ENCODE measurements around the gene SLC43A2.

SLC43A2 gene

DNA sequence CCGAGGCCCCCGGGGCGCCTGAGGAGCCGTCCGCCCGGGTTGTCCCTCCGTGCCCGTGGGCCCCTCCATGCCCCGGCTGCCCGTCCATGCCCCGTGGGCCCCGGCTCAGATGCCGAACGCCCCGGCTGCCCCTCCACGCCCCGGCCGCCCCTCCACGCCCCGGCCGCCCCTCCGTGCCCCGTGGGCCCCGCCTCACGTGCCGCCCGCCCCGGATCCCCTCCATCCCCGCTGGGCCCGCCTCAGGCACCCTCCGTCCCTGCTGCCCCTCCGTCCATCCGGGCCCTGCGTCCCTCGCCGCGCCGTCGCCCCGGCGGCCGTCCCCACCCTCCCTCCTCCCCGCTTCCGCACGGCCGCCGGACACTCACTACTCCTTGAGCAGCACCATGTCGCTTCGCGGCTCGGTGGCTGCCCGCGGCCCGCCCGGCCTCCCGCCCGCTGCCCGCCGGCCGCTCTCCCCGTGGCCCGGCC is 66.4 kb downstream of the SLC43A2 start:
- peak; percentile 74 for DNase-seq (ENCODE audit: low spot score)

- DNase-seq (ENCODE audit: low spot score) = peak; percentile 70
These were observed 67.0 kb downstream of the SLC43A2 start for GRCh38 chr17:1561420-1562175.

- DNase-seq (ENCODE audit: low spot score) = no peak
These were observed 67.7 kb downstream of the SLC43A2 start for GRCh38 chr17:1560858-1561355.

DNA sequence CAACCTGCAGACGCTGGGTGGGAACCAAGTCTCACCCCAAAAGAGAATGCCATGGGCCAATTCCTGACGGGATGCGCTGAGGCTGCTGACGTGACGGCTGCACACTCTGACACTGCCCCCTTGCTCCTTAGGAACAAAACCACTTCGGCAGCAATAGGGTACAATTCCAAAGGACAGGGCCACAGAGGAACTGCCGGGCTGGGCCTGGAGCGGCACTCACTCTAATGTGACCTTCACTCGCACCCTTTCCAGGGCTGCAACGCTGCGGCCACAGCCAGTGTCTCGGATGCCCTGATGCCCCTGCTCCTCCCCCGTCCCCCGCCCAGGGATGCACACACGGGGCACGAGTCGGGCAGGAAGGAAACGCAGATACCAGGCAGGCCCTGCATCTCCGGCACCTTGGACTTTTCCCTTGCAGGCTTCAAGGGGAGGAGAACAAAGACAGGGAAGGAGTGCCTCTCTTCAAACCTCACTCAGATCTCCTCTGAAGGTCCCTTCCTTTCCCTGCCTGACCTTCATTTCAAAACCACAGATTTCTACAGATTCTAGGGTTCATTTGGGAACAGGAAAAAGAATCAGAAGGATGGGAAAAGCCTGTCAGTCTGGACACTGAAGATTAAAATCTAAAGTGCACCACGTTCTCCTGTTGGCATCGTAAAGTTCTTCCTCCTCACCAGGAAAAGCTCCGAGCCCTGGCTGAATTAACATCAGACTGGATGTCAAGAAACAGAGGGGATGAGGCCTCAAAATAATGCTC is 68.4 kb downstream of the SLC43A2 start:
- DNase-seq (ENCODE audit: low spot score) = no peak

DNA sequence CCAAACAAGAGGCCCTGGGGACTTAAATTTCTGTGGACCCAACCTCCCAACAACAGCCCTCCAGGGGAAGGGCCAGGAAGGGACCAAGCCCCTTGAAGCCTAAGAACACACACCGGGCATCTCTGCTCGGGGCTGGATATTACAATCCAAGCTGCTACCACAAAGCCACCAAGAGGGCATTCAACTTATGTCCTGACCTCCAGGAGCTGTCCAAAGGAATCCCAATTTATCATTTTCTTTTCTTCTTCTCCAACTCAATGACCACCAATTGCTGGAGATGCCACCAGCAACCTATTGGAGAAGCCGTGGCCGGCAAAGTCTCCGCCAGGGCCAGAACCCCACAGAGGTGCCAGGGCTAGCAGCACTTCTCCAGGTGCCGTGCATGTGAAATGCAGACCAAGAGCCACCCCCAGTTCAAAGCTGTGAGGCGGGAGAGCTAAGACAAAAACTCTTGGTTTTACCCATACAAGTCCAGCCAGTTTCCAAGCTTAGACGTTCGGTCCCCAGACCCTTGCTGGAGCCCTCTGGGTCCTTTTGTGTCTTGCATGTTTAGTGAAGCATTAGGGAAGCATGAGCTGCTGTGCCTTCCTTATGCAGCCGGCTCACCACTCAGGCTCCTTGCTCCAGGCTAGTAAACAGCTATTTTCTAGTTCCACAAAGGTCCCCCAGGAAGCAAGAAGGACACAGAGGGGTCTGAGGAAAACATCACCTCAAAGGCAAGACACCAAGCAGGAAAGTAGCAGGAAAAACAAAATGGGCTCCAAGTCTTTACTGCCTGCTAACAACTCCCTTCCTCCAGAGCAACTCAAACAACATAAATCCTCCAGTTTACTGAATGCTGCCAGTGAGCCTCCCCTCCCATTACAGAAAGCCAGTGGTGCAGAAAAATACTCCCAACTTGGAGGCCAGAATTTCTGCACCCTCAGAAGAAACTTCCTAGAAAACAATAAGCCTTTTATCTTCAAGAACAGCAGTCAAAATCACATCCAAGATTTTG is 69.3 kb downstream of the SLC43A2 start:
- no peak for DNase-seq (ENCODE audit: low spot score)

DNA sequence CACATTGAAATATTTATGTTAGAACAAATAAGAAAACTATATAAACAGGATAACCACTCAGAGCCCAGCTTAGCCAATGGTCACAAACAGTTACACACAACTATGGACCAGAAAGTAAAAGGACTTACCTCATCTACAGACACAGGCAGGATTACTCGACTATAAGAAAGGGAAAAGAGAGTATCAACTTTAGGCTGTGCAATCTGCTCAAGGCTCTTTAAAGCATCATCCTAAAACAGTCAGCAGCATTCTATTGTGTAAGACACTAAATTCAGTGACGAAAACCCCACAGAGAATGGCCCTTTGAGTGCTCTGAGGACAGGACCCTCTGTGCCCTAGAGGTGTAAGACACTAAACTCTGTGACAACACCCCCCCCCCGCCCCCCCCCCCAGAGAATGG is 70.2 kb downstream of the SLC43A2 start:
- DNase-seq (ENCODE audit: low spot score) = no peak

GRCh38 chr17:1557355-1558095 is 71.1 kb downstream of the SLC43A2 start:
- no peak for DNase-seq (ENCODE audit: low spot score)

DNA sequence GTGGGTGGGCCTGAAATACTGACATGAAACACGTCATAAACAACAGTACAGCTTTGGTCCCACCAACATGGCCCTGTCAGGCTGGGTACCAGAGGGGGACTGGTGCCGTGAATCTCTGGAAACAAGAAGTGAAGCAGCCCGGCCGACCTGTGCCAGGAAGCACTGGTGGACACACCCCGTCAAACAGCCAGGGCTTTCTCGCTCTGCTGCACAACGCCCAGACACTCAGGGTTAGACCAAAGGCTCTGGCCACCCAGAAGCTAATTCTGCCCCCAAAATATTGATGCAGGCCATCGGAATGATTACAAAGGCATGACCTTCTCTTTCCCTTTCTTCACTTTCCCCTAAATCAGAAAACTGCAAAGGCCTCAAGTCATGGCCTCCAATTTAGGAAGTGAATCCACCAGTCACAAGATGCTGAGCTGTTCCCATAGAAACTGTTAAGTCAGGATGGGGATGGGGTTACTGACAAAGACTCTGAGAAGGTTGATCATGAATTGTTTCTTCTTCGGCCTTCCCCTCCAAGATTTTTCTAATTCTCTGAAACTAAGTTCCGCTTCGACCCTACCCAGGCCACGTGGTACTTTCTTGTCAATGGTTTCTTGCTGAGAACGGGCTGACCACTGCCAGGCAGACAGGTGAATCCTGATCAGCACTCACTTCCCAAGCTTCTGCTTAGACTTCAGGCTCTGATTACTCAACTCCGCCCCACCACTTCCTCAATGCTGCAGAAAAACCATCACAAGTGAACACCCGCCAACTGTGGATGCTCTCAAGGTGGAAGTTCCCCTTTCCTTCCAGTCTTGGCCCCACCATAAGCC is 72.8 kb downstream of the SLC43A2 start:
- no peak for DNase-seq (ENCODE audit: low spot score)

GRCh38 chr17:1554751-1555540 is 73.7 kb downstream of the SLC43A2 start:
- DNase-seq (ENCODE audit: low spot score) = no peak

- no peak for DNase-seq (ENCODE audit: low spot score)
These were observed 75.0 kb downstream of the SLC43A2 start for GRCh38 chr17:1553354-1554266.

- no peak for DNase-seq (ENCODE audit: low spot score)
These were observed 75.7 kb downstream of the SLC43A2 start for GRCh38 chr17:1552932-1553331.

- no peak for DNase-seq (ENCODE audit: low spot score)
These were observed 76.9 kb downstream of the SLC43A2 start for GRCh38 chr17:1551741-1552140.

- no peak for DNase-seq (ENCODE audit: low spot score)
These were observed 80.6 kb downstream of the SLC43A2 start for GRCh38 chr17:1548032-1548431.

GRCh38 chr17:1546292-1546922 is 82.2 kb downstream of the SLC43A2 start:
- DNase-seq (ENCODE audit: low spot score) = no peak

GRCh38 chr17:1545618-1546017 is 83.0 kb downstream of the SLC43A2 start:
- DNase-seq (ENCODE audit: low spot score) = no peak

- DNase-seq (ENCODE audit: low spot score) = no peak
These were observed 86.3 kb downstream of the SLC43A2 start for GRCh38 chr17:1542316-1542715.

DNA sequence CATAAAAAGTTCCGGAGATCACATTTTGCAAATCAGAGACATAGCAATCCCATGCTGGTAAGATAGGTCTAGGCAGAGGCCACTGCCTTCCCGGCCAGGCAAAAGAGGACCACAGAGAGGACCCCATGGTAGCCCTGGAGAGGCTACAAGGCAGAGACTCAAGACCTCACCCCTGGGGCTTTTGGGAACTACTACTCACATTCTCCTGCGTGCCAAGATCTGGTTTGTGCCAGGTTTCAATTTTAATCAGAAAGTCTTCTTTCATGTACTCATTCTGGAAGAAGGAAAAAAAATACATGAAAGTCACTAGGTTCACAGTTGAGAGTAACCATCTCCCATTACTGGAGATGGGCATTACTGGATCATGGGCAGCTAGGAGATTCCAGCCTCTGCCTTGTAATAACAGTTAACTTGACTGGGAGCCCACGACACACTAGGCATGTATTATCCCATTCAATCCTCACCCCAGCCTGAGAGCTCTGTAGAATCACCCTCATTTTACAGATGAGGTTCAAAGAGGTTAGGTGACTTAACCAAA is 87.2 kb downstream of the SLC43A2 start:
- DNase-seq (ENCODE audit: low spot score) = no peak

- no peak for DNase-seq (ENCODE audit: low spot score)
These were observed 88.8 kb downstream of the SLC43A2 start for GRCh38 chr17:1539811-1540210.

Data from AG08396 (cell line).